ENCODE results near the gene KDM4C.

The KDM4C gene

GRCh38 chr9:6855860-6856259, 98.1 kb downstream of the KDM4C start:
- DNase-seq (ENCODE audit: low read depth in 1 of 2, low spot score in 1 of 2) = no peak

GRCh38 chr9:6864102-6864501, 106.3 kb downstream of the KDM4C start:
- DNase-seq (ENCODE audit: low read depth in 1 of 2, low spot score in 1 of 2) = no peak

GRCh38 chr9:6869081-6869948, 111.5 kb downstream of the KDM4C start:
- no peak for DNase-seq (ENCODE audit: low read depth in 1 of 2, low spot score in 1 of 2)

- no peak for DNase-seq (ENCODE audit: low read depth in 1 of 2, low spot score in 1 of 2)
Observed at GRCh38 chr9:6870149-6870548, 112.4 kb downstream of the KDM4C start.

GRCh38 chr9:6870650-6871477, 113.1 kb downstream of the KDM4C start:
- no peak for DNase-seq (ENCODE audit: low read depth in 1 of 2, low spot score in 1 of 2)

- DNase-seq (ENCODE audit: low read depth in 1 of 2, low spot score in 1 of 2) = no peak
Observed at GRCh38 chr9:6873857-6874256, 116.1 kb downstream of the KDM4C start.

GRCh38 chr9:6876195-6876894, 118.6 kb downstream of the KDM4C start:
- DNase-seq (ENCODE audit: low read depth in 1 of 2, low spot score in 1 of 2) = no peak

- no peak for DNase-seq (ENCODE audit: low read depth in 1 of 2, low spot score in 1 of 2)
Observed at GRCh38 chr9:6877671-6878161, 119.9 kb downstream of the KDM4C start.

GRCh38 chr9:6880626-6881025, 122.9 kb downstream of the KDM4C start:
- DNase-seq (ENCODE audit: low read depth in 1 of 2, low spot score in 1 of 2) = no peak

GRCh38 chr9:6884101-6884500, 126.3 kb downstream of the KDM4C start:
- DNase-seq (ENCODE audit: low read depth in 1 of 2, low spot score in 1 of 2) = no peak

- no peak for DNase-seq (ENCODE audit: low read depth in 1 of 2, low spot score in 1 of 2)
Observed at GRCh38 chr9:6884990-6885389, 127.2 kb downstream of the KDM4C start.

GRCh38 chr9:6887051-6887450, 129.3 kb downstream of the KDM4C start:
- DNase-seq (ENCODE audit: low read depth in 1 of 2, low spot score in 1 of 2) = no peak

GRCh38 chr9:6889868-6890267, 132.1 kb downstream of the KDM4C start:
- DNase-seq (ENCODE audit: low read depth in 1 of 2, low spot score in 1 of 2) = no peak

- DNase-seq (ENCODE audit: low read depth in 1 of 2, low spot score in 1 of 2) = no peak
Observed at GRCh38 chr9:6893350-6894131, 135.8 kb downstream of the KDM4C start.

GRCh38 chr9:6894135-6894534, 136.4 kb downstream of the KDM4C start:
- DNase-seq (ENCODE audit: low read depth in 1 of 2, low spot score in 1 of 2) = no peak

GRCh38 chr9:6895754-6896153, 138.0 kb downstream of the KDM4C start:
- no peak for DNase-seq (ENCODE audit: low read depth in 1 of 2, low spot score in 1 of 2)

- no peak for DNase-seq (ENCODE audit: low read depth in 1 of 2, low spot score in 1 of 2)
Observed at GRCh38 chr9:6896562-6896961, 138.8 kb downstream of the KDM4C start.

GRCh38 chr9:6897207-6897822, 139.5 kb downstream of the KDM4C start:
- no peak for DNase-seq (ENCODE audit: low read depth in 1 of 2, low spot score in 1 of 2)

GRCh38 chr9:6897898-6898302, 140.1 kb downstream of the KDM4C start:
- DNase-seq (ENCODE audit: low read depth in 1 of 2, low spot score in 1 of 2) = no peak

- no peak for DNase-seq (ENCODE audit: low read depth in 1 of 2, low spot score in 1 of 2)
Observed at GRCh38 chr9:6899274-6899673, 141.5 kb downstream of the KDM4C start.
